NCI-H446 (cell line): Measurements from ENCODE around the gene AAMP.

Experiments used
- DNase-seq, 2 experiments: peaks; one replicate each; lab custom pipeline; 2025; lab: John Stamatoyannopoulos, UW

AAMP gene

DNA sequence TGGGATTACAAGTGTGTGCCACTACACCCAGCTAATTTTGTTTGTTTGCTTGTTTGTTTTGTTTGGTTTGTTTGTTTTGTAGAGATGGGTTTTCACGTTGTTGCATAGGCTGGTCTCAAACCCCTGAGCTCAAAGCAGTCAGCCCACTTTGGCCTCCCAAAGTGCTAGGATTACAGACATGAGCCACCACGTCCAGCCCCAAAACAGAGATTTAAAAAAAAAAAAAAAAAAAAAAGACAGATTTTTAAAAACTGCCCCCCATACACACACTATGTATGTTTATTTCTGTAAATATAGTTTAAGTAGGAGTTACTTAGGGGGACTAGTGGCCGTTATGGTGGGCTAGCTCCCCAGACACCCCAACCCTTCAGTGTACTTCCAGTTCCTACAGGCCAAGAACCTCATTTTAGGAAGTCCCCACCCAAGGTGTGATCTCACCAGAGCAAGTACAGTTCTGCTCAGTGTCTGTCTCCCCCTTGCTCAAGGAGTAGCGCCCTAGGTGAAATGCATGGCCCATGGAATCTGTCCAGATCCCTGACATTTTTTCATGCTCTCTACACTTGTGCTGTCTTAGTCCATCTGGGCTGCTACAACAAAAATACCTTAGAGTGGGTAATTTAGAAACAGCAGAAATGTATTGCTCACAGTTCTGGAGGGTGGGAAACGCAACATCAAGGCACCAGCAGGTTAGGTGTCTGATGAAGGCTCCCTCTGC lies 23.9 kb upstream of the AAMP start:
- no peak for DNase-seq

DNA sequence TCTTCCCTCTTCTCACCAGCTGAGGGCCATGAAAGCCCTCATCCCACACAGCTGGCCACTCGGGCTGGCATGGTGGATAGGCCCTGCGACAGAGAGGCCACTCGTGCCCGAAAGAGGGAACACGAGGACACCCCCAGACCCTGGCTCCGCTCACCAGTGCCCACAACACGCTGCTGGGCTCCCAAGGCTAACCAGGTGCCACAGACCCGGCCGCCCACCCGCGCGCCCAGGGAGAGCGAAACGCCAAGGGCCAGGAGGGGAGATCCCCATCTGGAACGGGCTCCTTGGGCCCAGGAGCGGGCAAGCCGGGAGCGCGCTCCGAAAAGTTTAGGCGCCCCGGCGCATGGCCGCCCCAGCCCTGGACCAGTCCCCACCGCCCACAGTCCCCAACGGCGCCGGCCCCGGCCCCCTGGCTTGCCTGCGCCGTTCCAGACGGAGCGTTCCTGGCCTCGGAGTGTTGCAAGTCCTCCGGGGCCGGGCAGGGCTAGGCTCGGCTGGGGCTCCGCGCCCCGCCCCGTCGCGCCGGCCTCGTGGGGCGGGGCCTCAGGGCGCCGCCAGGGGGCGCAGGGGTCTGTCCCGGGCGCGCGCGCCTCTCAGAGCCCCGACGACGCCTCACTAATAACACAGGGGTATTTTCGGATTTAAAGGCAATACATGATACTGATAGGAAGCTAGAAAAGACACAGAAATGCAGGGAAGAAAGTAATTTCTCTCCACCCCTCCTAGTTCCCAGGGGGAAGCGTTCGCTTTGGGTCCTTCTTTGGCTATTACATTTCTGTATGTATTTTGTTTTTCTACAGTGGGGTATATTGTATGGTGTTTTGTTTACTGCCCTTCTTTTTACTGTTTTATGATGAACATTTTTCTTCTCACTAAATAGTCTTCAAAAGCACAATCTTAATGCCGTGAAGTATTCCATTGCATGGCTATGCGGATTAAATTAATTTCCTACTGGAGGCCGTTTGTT lies 22.4 kb upstream of the AAMP start, which contains the start of gene TMBIM1:
TMBIM1 (minus strand) TSS at position 456 of the 967 bp plus-strand sequence. CDS start 10,362 bp downstream, outside the sequence.
- no peak for DNase-seq

DNA sequence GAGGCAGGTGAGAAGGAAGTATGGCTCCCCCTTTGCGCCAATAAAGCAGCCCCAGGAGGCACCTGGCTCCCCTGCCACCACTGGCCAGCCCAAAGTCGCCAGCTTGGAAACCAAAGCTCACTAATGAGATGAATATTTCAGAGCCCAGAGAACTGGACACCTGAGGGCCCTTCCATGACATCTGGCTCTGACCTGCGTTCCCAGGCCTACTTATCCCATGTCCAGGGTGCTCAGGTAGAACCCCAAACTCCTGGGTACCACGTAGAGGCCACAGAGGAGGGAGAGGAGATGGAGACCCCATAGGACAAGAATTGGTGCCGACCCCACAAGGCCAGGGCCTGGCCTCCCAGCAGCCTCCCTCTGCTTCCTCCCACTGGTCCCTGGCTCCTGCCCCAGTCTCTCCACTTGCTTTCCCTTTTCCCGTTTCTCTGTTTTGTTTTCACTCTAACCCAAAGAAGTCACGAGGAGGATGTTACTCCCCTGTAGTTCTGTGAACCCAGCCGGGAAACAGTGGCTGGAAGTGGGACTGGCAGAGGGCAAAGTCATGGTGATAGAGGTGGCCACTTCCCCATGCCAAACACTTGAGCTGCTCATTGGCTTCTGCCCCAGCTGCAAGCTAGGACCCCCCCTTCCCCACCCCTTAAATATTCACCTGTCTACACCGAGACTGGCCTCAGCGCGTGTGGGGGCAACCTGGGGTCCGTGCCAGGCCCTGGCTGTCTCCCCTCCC lies 21.5 kb upstream of the AAMP start:
- DNase-seq: no peak

DNA sequence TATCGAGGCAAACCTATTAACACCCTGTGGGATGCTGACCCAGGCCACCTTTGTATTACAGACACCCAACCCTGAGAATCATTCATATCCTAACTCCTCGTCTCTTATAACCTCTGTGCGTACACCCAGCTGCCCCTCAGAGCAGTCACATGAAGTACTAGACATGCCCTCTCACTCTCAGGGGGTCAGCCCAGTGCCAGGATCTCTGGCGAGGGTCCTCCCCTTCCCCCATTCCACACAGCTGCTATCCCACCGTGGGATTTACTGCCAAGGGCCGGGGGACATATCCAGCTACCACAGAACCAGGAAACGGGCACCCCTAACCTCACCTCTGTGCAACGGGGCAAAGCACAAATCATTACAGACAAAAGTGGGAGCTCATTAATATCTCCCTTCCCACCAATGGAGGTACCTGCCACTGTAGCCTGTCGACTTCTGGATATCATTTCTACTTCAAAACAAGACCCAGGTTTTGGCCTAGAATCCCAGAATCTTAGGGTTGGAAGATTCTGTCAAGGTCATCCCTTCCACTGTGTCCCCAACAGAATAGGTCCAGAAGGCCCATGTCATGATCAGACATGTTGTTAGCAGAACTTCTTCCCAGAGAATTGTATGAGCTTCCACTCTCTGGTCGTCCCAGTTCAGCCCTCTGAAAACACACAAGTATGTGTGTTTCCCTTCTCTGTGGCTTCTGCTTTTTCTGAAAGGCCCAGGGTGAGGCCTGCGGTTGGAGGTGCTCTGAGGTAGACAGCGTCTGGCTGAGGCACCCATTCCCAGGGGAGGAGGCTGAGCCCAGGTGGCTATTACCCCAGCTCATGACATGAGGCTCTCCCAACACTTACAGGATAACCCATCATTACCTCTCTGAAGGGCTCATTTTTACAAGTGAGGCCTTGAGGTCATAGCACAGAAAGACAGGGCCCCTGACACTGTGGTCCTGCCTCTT lies 20.7 kb upstream of the AAMP start:
- no peak for DNase-seq

DNA sequence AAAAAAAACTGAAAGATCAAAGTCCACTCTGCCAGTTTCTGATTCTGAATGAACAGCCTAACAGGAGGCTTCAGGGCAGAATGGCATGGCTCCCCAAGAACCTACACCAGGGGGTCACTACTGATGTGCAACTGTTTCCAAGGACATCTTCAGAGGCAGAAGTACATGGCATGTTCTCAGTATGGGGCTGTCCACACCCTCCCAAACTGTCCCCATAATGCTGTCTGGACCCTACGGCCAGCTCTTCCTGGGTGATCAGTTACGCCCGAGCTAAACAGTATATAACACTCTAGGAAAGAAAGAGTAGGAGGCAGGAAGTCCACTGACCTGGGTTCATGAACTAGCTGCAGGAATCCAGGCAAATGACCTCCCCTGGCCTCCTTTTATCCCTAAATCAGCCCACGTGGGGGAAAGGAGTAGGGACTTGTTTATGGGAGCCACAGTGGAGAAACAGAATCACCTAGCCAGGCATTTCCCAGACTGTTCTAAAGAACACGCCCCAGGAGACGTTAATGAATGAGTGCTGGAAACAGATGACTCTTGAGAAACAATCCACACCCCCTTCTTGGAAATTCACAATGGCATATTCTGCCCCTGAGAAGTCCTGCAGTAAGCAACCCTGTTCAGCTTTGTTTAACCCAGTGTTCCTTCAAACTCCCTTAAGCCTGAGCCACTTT lies 19.8 kb upstream of the AAMP start:
- DNase-seq: no peak

DNA sequence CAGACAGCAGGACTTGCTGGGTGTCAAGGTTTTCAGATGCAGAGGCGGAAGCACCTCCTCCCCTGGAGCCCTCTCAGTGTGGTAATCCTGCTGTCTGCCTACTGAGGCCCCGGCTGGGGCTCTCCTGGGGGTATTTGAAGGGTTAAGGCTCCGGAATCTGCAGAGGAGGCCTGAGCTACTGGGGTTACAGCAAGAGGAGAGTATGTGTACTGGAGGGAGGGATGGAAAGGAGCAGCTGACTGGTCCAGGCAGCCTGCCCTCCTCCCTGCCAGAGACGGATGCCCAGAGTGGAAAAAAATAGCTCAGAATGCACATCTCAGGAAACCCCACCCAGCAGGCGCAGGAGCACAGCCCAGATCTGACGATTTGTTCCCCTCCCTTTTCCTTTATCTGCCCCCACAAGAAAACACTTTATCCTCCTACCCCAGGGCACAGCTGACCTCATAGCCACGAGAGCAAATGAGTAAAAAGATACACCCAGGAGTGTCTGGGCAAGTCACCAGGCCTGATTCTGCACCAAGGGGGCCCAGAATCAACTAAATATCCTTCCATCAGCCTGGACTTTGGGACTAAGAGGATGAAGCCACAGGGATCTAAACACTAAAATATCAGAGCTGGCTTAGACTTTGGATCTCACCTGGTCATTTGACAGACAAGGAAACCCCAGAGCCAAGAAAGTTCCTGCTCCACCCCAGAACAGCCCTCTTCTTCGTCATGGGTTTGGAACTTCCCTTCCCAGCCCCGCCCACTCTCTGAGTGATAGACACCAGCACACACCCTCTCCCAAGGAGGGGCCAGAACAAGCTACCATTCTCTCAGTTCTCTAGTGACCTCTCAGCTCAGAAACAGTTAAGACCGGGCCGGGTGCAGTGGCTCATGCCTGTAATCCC lies 16.9 kb upstream of the AAMP start:
- DNase-seq: peak; percentile 18 to 54

DNA sequence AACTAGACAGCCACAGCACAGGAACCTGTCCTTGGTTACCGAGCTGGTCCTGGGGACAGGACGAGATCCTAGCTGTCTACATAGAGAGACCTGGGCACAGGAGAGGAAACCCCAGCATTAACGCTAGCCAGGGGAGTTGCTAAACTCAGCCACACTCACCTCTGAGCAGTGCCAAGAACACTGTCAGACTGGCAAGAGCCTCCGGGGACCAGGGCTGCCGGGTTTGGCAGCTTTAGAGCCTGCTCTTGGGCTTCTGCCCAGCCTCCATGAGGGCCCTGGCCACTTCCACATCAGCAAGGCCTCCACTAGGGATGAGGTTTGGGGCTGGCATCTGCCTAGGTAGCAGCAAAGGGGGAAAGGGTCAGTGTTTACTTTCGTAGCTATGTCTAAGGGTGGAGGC lies 15.7 kb upstream of the AAMP start:
- peak; percentile 67 to 88 for DNase-seq

DNA sequence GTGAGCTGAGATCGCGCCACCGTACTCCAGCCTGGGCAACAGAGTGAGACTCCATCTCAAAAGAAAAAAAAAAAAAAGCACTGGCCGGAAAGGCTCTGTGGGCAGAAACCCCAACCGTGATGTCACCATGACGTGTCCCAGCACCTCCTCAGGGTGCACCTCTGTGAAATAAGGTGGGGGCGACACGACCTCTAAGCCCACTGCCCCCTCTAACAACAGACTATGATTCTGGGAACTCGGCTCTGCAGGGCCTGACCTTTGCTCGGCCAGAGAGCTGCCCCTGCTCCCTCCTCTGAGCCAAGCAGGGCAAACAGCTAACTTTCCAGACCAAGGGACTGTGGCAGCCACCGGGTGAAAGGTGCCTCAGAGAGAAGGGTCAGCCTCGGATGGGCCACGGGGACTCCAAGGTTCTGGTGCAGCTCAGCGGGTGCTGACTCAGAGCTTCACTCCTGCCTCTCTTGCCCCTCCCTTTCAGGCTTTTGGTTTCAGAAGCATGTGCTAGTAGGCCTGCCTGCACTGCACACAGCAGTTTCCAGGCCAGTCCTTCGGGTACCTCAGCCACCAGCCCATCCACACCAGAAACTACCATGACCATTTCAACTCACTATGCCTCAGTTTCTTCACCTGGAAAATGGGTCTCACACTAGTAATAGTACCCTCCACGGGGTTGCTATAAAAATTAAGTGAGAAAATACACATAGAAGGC lies 14.3 kb upstream of the AAMP start:
- no peak for DNase-seq

DNA sequence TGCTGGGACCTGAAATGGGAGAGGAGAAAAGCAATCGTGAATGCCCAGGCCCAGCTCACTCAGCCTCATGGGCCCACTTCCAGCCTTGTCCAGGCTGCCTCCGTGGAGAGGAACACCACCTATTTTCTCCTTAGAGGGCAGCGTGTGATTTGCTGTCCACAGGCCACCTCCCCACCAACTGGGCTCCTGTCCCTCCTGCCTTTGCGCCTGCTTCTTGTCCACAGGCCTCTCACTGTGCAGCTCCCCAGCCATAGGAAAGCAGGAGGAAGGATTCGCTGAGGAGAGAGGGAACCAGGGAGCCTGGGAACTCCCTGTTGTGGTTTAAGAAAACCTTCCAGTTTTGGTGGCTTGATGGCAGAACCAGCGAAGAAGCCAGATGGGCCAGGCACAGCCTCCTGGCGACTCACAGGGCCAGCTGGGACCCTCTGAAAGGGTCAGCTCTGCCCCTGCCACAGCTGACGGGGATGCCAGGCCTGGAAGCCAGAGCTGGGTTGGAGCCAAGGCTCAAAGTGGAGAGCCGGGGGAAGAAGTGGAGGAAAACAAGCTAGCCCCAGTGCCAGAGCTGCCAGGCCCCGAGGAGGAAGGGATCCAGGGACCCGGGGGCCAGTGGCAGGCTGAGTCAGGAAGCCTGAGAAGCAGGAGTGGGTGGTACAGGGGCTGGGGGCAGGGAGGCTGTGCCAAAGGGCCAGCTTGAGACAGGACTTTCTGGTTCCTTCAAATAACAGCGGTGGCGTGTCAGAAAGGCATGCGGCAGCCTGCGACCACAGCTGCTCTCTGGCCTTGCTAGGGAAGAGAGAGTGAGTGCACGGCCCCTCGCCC lies 12.4 kb upstream of the AAMP start:
- DNase-seq: peak; percentile 37 to 74

DNA sequence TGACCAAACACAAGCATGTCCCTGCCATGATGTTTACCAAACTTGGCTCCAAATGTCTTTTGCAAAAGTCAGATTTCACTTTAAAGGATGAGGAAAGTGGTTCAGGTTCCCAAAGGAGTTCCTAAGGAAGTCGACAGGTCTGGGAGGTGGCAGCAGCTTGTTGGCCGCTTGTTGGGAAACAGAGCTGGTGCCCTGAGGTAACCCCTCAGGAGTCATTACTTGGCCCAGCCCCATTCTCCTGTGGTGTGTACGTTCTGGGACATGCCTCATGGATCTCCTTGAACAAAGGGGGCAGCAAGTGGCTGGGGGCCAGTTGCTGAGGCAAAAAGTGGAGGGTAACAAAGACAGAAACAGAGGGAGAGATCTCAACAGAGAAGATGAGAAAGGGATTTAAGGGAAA lies 11.5 kb upstream of the AAMP start:
- DNase-seq: no peak

DNA sequence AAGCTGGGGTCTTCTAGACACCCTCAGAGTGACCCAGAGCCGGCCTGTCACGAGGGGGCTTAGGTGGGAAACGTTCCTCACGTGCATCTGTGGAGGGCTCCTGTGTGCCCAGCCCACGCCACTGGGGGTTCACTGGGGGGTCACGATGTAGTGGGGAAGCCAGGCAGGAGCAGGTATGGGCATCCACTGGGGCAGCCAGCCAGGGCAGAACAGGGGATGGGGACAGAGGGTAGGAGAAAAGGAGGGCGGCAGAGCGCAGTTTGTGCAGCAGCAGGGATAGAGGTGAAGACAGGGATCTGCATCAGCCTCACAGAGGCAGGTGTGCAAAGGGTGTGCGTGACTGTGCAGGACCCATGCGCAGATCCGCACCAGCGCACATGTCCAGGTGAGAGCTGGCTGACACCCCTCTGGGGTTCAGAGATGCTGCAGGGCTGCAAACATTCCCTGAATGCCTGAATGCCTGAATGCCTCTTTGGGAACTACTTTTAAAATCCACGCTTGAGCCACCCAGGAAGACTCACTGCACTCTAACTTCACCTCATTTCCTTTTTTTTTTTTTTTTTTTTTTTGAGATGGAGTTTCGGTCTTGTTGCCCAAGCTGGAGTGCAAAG lies 10.4 kb upstream of the AAMP start:
- DNase-seq: no peak

DNA sequence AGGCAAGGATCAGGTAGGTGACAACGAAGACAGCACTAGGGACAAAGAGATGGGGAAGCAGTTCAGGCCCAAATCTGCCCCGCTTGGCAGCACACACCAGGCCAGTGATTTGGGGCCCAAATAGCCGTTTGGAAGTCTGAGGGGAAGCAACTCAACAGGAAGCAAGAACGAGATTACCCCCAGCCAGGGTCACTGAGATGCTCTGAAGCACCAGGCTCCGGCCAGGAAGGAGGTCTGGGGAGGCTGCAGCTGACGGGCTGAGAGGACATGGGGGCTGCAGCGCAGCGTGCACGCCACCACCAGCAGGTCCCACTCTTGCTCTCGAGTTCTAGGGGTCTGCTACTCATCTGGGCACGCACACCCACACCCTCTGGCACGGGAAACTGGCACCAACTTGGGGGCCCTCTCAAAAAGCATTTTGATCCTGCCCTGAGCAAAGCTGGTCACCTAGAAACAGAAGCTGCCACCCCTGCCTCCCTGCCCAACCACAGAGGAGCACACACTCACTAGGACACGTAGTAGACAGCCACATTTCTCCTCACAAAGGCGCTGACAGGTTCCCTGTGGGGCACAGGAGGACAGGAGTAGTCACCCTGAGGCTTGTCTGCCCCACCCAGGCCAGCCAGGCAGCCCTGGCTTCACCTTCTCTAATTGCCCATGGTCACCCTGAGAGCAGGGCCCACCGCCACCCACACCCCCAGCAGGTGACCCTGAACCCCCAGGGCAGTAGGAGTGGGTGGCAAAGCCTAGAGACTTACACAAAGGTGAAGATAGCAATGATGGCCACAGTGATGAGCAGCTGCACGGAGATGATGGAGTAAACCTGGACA lies 8.8 kb upstream of the AAMP start:
- DNase-seq: no peak

DNA sequence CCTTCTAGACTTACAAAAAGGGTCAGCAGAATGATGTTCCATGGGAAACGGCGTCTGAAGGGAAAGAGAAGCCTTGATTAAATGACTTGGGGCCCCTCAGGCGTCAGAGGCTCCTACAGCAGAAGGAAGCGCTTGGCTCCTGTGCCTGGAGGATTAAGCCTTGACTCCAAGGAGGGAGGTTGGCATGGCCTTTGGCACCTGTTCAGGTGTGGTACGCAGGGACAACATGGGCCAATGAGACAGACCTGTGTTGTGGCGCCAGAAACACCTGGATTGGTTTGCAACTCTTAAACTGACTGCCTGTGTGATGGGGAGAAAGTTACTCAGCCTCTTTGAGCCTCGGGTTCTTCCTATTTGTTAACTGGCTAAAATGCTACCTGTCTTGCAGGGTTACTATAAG lies 8.0 kb upstream of the AAMP start:
- no peak for DNase-seq

DNA sequence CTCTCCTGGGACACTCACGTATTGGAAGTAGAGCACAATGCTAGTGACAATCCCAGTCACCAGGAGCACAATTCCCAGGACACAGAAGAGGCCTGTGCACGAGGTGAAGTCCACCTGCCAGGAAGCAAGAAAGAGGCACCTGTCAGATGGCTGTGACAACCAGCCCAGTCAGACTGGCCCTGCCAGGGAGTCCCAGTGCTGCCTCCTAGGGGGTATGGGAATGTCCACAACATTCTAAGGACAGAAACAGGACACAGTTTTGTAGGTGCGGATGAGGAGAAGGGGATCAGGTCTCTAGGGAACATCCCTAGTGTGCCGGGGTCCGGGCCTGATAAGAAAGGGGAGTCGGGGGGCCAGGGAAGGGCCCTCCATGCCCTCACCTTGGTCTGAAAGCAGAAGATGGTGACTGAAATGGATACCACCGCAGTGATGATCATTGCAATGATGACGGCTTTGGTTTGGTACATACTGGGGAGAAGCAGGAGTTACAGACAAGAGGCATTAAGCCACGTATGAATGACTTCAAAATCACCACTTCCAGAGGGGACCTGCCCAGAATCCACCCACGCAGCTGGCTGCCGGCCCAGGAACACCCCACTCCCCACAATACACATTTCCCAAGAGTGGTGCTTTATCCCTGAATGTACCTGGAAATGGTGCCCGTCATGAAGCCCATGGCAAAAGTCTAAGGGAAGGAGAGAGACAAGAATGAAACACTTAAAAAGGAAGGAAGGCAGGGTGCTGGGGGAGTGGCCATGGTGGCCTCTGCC lies 7.2 kb upstream of the AAMP start:
- DNase-seq: no peak

DNA sequence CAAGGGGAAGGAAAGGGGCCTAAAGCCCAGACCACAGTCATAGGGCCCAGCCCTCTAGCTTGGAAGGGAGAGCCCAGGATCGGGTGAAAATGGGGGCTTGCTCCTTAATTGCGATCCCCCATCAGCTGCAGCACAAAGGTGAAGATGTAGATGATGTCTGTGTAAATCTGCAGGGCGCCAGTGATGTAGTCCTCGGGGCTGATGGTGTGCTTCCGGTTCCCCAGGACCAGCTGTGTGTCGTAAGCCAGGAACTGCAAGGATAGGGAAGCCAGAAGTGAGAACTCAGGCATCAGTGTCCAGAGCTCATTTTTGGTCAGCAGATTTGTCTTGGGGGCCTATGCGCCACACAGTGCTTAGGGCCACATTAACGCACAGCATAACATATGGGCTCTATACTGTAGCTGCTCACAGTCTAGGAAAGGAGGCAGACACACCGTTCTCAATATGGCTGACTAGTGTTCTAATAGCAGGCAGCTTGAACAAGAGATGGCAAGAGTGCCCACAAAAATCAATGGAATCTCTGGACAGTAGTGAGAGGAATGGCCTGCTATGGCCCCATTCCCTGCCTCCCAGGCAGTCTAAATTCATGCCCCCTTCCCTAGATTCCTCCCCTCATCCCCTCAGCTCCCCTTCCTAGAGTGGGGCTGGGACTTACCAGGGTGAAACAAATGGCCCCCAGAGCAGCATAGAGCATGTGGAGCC lies 5.6 kb upstream of the AAMP start:
- DNase-seq: no peak
